Pancreas (tissue), 10 donors: ENCODE data around the gene CCDC51. TPM values are rescaled to one million over a fixed set of nuclear protein-coding genes. Genes with fewer than 3 reads are reported as not detected.

Experiments used
- ATAC-seq, 4 donors: fragments of 200-7000 bp; cut with Tn5 transposase; one replicate each; pipeline versions ENCODE4 v1.8.0 to v1.9.1; 2020; ENCODE audit warnings: mild to moderate bottlenecking in 4 of 4, moderate library complexity in 4 of 4
- DNase-seq, 6 donors: peaks; one replicate each; pipeline ENCODE4 v3.0.0-alpha.2; 2020
- FAIRE-seq: peaks from 2 replicates; lab custom pipeline; 2012; peaks lifted over from hg19 to GRCh38; lab: Jason Lieb, UNC
- H3K27ac ChIP-seq, 4 donors: fragments of 200-600 bp; sonication (generic); 1 replicate in 3 of 4; 2 replicates in 1 of 4; pipeline versions ENCODE4 v1.5.0 to v1.8.0; 2020
- H3K27me3 ChIP-seq, 4 donors: fragments of 200-600 bp; one replicate each; pipeline ENCODE4 v1.8.0; 2021
- H3K36me3 ChIP-seq, 3 donors: fragments of 200-600 bp; sonication (generic) in 1 of 3; one replicate each; pipeline versions ENCODE4 v1.5.0 to v1.8.0; 2020 to 2021
- H3K4me1 ChIP-seq, 3 donors: fragments of 200-600 bp; one replicate each; pipeline ENCODE4 v1.8.0; 2021
- H3K4me3 ChIP-seq, 4 donors: fragments of 200-600 bp; sonication (generic) in 2 of 4; one replicate each; pipeline versions ENCODE4 v1.5.0 to v1.8.0; 2020 to 2021
- H3K9me3 ChIP-seq, 4 donors: fragments of 200-600 bp; one replicate each; pipeline ENCODE4 v1.8.0; 2021
- WGBS, 2 donors: extraction: QIAGEN DNeasy Blood & Tissue Kit; methylation state at CpG; one replicate each; pipeline ENCODE4 v1.1.7; 2013; 5-methylcytosine and 5-hydroxymethylcytosine counted together
- intact Hi-C, 3 donors: fragments of 100-400 bp; cut with DNase I; formaldehyde crosslinking; loops; one replicate each; pipeline versions ENCODE4 v1.11.1 to v1.14.2; 2022
- polyA plus RNA-seq, 2 donors: library from polyadenylated mRNA; stranded (reverse); fragments of 200-250 nt; gene quantifications; one replicate each; pipeline ENCODE4 v1.2.3, GENCODE V29; 2013
- total RNA-seq, 6 donors: library from RNA; stranded (reverse); fragmentation: NEBNext Ultra II Directional in 4 of 6; extraction: Animal tissue kit (Norgen Biotek cat#: 25700) in 4 of 6; gene quantifications; one replicate each; pipeline versions ENCODE4 v1.2.1 to v1.2.4, GENCODE V29; 2021 to 2023
- TF ChIP-seq, protein P1 (sequence below), 4 donors: fragments of 200-600 bp; sonication (generic) in 3 of 4; IDR thresholded peaks; one replicate each; pipeline versions ENCODE4 v1.5.0 to v1.8.0; 2021; ENCODE audit warnings: antibody characterized with exemption in 4 of 4
- donor health status: healthy with polysubstance abuse.
- donor health status: DM: no; HTN: no; CAD: no; lungs with moderate emphysema.
- donor health status: DM: no; HTN: no; CAD: no.
- donor health status: control.
- donor health status: control.
- donor health status: Bipolar disorder and iron deficiency.
- donor health status: DM: yes; HTN: yes; CAD: no.
- donor health status: DM: no; HTN: no; CAD: no.
- donor health status: DM: no; HTN: no; CAD: no.
- donor health status: DM: yes; HTN: yes; CAD: no.

CCDC51 gene
- total and polyA plus RNA-seq, 8 donors, result 1.6 to 5.8 (median 3.3) TPM

DNA sequence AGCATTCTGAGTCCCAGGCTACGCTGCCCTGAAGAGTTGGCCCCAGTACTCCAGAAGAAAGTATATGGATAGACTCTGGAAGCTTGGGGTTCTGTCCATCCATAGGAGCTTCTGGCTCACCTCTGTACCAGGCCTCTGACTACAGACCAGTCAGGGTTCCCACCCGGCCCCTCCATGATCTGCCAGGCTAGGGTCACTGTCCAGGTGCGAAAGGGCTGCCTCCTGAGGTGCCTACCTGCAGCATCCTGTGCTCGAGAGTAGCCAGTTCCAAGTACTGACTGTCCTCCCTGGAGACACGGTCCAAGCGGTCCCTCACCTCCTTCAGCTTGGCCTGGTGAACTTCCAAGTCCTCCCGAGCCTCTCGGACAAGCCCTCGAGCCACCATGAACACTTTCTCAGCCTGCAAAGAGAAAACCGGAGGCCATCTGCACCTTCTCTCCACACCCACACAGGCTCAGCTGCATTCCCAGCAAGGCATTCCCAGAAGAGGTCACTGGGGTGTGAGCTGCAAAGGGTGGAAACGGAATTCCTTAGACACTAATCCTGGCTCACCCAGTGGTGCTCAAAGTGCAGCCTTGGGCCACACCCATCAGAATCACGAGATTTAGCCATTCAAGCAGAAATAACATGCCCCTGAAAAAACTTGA, 6.3 kb downstream of the CCDC51 start:
- Histone ChIP-seq H3K4me1 (peaks cover 0 to 9% (median 5%) of the 10 kb centered on the region in 3 donors), H3K9me3 (no peaks in the 10 kb centered on the region), H3K27me3 (no peaks in the 10 kb centered on the region), H3K4me3 (no peak overlapping the region), H3K36me3 (peaks cover 0 to 4% (median 0%) of the 10 kb centered on the region in 3 donors), H3K27ac (no peak overlapping the region)
- DNase-seq, result peak in 1 of 6 donors; percentile 12
- intact Hi-C loops, result loop anchor here in 1 of 3 donors (10.0 kb wide), 1 partner anchor 159 kb away; no protein-coding TSS in a partner anchor
- TF ChIP-seq, protein P1, sequence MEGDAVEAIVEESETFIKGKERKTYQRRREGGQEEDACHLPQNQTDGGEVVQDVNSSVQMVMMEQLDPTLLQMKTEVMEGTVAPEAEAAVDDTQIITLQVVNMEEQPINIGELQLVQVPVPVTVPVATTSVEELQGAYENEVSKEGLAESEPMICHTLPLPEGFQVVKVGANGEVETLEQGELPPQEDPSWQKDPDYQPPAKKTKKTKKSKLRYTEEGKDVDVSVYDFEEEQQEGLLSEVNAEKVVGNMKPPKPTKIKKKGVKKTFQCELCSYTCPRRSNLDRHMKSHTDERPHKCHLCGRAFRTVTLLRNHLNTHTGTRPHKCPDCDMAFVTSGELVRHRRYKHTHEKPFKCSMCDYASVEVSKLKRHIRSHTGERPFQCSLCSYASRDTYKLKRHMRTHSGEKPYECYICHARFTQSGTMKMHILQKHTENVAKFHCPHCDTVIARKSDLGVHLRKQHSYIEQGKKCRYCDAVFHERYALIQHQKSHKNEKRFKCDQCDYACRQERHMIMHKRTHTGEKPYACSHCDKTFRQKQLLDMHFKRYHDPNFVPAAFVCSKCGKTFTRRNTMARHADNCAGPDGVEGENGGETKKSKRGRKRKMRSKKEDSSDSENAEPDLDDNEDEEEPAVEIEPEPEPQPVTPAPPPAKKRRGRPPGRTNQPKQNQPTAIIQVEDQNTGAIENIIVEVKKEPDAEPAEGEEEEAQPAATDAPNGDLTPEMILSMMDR (IDR thresholded peaks at IDR 0.05), result no peak
- no peak for ATAC-seq
- WGBS, 2 donors, result 85 to 87% methylated on average over 12 of the region's 12 CpGs
- FAIRE-seq, result no peak

DNA sequence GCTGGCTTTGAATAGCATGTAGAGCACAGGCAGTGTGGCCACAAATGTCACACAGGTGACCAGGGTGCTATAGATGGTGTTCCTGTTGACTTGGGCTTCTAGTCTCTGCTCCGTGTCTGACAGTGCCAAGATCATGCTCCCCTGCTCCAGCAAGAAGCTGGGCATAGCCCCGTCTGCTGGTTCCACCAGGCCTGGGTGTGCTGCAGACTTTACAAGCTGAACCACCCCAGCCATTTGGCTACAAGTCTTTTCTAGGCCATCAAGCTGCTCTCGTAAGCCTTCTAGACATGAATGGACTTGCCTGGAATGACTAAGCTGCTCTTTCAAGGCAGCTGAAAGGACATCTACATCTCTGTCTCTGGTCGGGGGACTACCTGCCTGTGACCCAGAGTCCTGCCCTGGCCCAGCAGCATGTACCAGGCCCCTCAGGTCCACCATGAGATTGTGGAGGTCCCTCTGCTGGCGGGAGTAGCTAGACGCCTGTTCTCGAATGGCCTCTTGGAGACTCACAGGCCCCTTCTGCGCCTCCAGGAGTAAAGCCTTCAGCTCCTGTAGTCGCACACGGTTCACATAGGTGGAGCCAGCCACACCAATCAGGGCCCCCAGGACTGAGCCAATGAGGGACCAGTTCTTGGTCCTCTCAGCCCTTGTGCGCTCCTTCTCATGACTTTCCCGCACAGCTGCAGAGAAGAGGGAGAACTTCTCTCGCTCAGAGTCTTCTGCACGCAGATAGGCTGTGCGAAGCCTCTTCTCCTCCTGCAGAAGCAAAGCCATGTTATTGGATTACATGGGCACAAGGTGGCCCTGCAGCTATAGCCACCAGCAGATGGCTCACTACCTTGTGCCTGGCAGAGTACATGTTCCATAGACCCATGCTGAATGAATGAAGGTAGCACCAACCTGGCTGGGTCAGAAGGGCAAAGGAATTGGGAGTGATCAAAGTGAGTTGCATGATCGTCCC, 7.2 kb downstream of the CCDC51 start:
- no peak for ATAC-seq
- peak in 1 of 6 donors; percentile 13 for DNase-seq
- Histone ChIP-seq H3K27me3 (no peaks in the 10 kb centered on the region), H3K4me3 (no peak overlapping the region), H3K9me3 (no peaks in the 10 kb centered on the region), H3K27ac (no peak overlapping the region), H3K36me3 (peaks cover 0 to 4% (median 0%) of the 10 kb centered on the region in 3 donors), H3K4me1 (peaks cover under 1 to 12% (median 9%) of the 10 kb centered on the region in 3 donors)
- TF ChIP-seq, protein P1 (IDR thresholded peaks at IDR 0.05), result no peak
- FAIRE-seq, result no peak
- intact Hi-C loops, result loop anchor here in 1 of 3 donors (10.0 kb wide), 1 partner anchor 158 kb away; no protein-coding TSS in a partner anchor
- 86 to 87% methylated on average over 16 of the region's 16 CpGs for WGBS, 2 donors

DNA sequence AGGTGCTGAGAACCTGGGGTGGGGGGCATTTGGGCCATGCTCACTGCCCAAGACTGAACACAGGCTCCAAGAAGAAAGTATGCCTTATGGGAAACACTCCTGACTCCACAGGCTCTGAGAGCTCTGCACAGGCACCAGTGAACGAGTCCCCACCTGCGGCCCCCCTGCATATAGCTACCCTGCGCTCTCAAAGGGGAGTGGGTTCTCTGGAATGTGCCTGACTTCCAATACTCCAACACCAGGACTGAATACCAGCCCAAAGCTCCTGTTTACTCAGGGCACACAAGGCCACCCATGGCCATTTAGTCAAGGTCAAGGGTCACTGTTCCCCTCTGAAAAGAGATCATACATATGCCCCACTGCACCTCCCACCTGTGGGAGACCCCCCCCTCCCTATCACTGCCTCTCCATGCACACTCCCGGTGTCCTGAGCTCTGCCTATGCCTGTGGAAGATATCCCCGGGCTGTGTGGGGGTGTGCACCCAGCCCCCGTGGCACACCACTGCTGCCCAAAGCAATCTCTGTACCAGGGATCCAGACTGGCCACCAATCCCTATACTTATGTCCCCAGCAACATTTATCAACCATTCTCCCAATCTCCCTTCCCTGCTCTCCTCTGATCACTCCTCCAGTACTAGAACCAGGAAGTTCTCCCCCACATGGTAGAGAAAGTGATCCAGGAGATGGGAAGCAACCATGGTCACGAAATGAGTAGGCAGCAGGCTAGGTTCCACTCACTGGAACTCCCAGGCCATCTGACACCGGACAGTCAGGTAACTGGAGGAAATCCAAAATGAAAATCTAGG, 8.5 kb downstream of the CCDC51 start:
- intact Hi-C loops, result loop anchor here in 1 of 3 donors (10.0 kb wide), 1 partner anchor 157 kb away; no protein-coding TSS in a partner anchor
- Histone ChIP-seq H3K9me3 (no peaks in the 10 kb centered on the region), H3K4me1 (peaks cover 3 to 14% (median 9%) of the 10 kb centered on the region in 3 donors), H3K36me3 (peaks cover 0 to 4% (median 0%) of the 10 kb centered on the region in 3 donors), H3K27ac (peak overlapping the region; percentile 90 to 95 (median 93)), H3K27me3 (no peaks in the 10 kb centered on the region), H3K4me3 (no peak overlapping the region)
- TF ChIP-seq, protein P1 (IDR thresholded peaks at IDR 0.05), result no peak
- FAIRE-seq, result no peak
- no peak for DNase-seq
- ATAC-seq, result no peak
- 76 to 78% methylated on average over 8 of the region's 8 CpGs for WGBS, 2 donors

DNA sequence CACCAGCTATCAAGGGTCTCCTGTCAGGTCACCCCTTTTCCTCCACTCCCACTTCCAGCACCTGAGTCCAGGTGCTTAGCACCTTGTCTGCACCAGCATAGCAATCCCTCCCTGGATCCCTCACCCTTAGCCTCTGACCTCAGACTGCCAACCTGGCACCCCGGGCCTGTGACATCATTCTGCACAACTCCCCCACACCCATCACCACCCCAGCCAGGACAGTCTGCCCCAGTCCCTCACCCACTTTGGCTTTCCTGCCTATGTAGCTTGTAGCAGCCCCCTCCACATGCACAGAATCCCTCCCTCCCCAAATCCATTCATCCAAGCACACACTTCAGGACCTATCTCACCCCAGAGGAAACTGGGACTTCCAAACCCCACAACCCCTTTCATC, 9.2 kb downstream of the CCDC51 start:
- FAIRE-seq (no peak), DNase-seq (peak in 2 of 6 donors; percentile 29 to 60), ATAC-seq (no peak)
- TF ChIP-seq, protein P1 (IDR thresholded peaks at IDR 0.05), result no peak
- peak overlapping the region; percentile 90 to 95 (median 93) for H3K27ac ChIP-seq
- H3K4me3 ChIP-seq, result no peak overlapping the region
- peaks cover 0 to 4% (median 0%) of the 10 kb centered on the region in 3 donors for H3K36me3 ChIP-seq
- peaks cover 3 to 17% (median 9%) of the 10 kb centered on the region in 3 donors for H3K4me1 ChIP-seq
- H3K9me3 ChIP-seq, result no peaks in the 10 kb centered on the region
- H3K27me3 ChIP-seq, result no peaks in the 10 kb centered on the region
- 48 to 64% methylated on average over 1 of the region's 1 CpG for WGBS, 2 donors
- intact Hi-C loops, result loop anchor here in 1 of 3 donors (10.0 kb wide), 1 partner anchor 156 kb away; no protein-coding TSS in a partner anchor
